WTC11 (cell line): Measurements from ENCODE around the gene JAKMIP3. TPM values are rescaled to one million over a fixed set of nuclear protein-coding genes. Genes with fewer than 3 reads are reported as not detected.

Experiments used
- ATAC-seq: fragments of 200-7000 bp; cut with Tn5 transposase; 2 replicates; pipeline ENCODE4 v1.10.0; 2021; ENCODE audit warnings: mild to moderate bottlenecking, moderate library complexity
- CTCF ChIA-PET: fragments of 300-600 bp; sonication (Branson Sonifier 250); formaldehyde crosslinking; loops from one replicate; lab custom pipeline; 2021; ENCODE audit warnings: antibody characterized with exemption; lab: Charles Lee
- POLR2A ChIA-PET: fragments of 350-600 bp; sonication (Branson Sonifier 250); formaldehyde crosslinking; loops from one replicate; lab custom pipeline; 2021; ENCODE audit warnings: antibody characterized with exemption; lab: Charles Lee
- DNase-seq: peaks from one replicate; pipeline ENCODE4 v3.0.0; 2021; ENCODE audit warnings: low spot score
- H3K27ac Mint-ChIP-seq: 2 replicates; pipeline ENCODE4 v1.8.0; 2021; ENCODE audit warnings: mixed read lengths
- H3K27me3 Mint-ChIP-seq: 2 replicates; pipeline ENCODE4 v1.8.0; 2021; ENCODE audit warnings: low read depth, mild to moderate bottlenecking, moderate library complexity, mixed read lengths
- H3K36me3 Mint-ChIP-seq: 2 replicates; pipeline ENCODE4 v1.8.0; 2021; ENCODE audit warnings: mixed read lengths
- H3K4me1 Mint-ChIP-seq: 2 replicates; pipeline ENCODE4 v1.8.0; 2022; ENCODE audit warnings: mixed read lengths
- H3K4me3 Mint-ChIP-seq: 2 replicates; pipeline ENCODE4 v1.8.0; 2021; ENCODE audit warnings: mild to moderate bottlenecking, moderate library complexity, mixed read lengths
- H3K9me3 Mint-ChIP-seq: 2 replicates; pipeline ENCODE4 v1.8.0; 2021; ENCODE audit warnings: mixed read lengths
- AFF4 ChIP-seq: sonication (generic); formaldehyde crosslinking; IDR thresholded peaks from 2 replicates; pipeline ENCODE4 v1.8.1; 2023; ENCODE audit warnings: mild to moderate bottlenecking, missing genetic modification reagents, borderline replicate concordance
- AR ChIP-seq: fragments of 250-450 bp; sonication (Bioruptor Pico); IDR thresholded peaks from 2 replicates; pipeline ENCODE4 v1.9.0; 2021; ENCODE audit warnings: mild to moderate bottlenecking
- ATF1 ChIP-seq: sonication (generic); formaldehyde crosslinking; IDR thresholded peaks from 2 replicates; pipeline ENCODE4 v1.8.1; 2023; ENCODE audit warnings: mild to moderate bottlenecking, moderate library complexity, missing genetic modification reagents
- CBFB ChIP-seq: sonication (generic); formaldehyde crosslinking; IDR thresholded peaks from 2 replicates; pipeline ENCODE4 v1.8.1; 2022; ENCODE audit warnings: mild to moderate bottlenecking, low read depth, missing genetic modification reagents
- E2F1 ChIP-seq: sonication (generic); formaldehyde crosslinking; IDR thresholded peaks from 2 replicates; pipeline ENCODE4 v1.8.0; 2022; ENCODE audit warnings: mild to moderate bottlenecking, missing genetic modification reagents
- ELF4 ChIP-seq: sonication (generic); formaldehyde crosslinking; IDR thresholded peaks from 2 replicates; pipeline ENCODE4 v1.8.1; 2022; ENCODE audit warnings: low read depth, mild to moderate bottlenecking, moderate library complexity, missing genetic modification reagents
- FOXP1 ChIP-seq: sonication (generic); formaldehyde crosslinking; IDR thresholded peaks from 2 replicates; pipeline ENCODE4 v1.8.0; 2022; ENCODE audit warnings: missing genetic modification reagents, mild to moderate bottlenecking, moderate library complexity, borderline replicate concordance
- MYBL2 ChIP-seq: sonication (generic); formaldehyde crosslinking; IDR thresholded peaks from 2 replicates; pipeline ENCODE4 v1.8.1; 2023; ENCODE audit warnings: mild to moderate bottlenecking, moderate library complexity, missing genetic modification reagents
- NFE2L1 ChIP-seq: sonication (generic); formaldehyde crosslinking; IDR thresholded peaks from 2 replicates; pipeline ENCODE4 v1.8.1; 2023; ENCODE audit warnings: missing genetic modification reagents
- OVOL2 ChIP-seq: fragments of 250-450 bp; sonication (Bioruptor Pico); IDR thresholded peaks from 2 replicates; pipeline ENCODE4 v1.9.0; 2021; ENCODE audit warnings: mild to moderate bottlenecking, borderline replicate concordance
- RELA ChIP-seq: sonication (generic); formaldehyde crosslinking; IDR thresholded peaks from 2 replicates; pipeline ENCODE4 v1.8.1; 2022; ENCODE audit warnings: missing genetic modification reagents, mild to moderate bottlenecking, borderline replicate concordance
- SMAD4 ChIP-seq: sonication (generic); formaldehyde crosslinking; IDR thresholded peaks from 2 replicates; pipeline ENCODE4 v1.8.0; 2022; ENCODE audit warnings: mild to moderate bottlenecking, missing genetic modification reagents
- TEAD4 ChIP-seq: sonication (generic); formaldehyde crosslinking; IDR thresholded peaks from 2 replicates; pipeline ENCODE4 v1.8.0; 2022; ENCODE audit warnings: mild to moderate bottlenecking, missing genetic modification reagents
- ZNF317 ChIP-seq: sonication (generic); formaldehyde crosslinking; IDR thresholded peaks from 2 replicates; pipeline ENCODE4 v1.8.1; 2023; ENCODE audit warnings: low read depth, mild to moderate bottlenecking, moderate library complexity, missing genetic modification reagents, borderline replicate concordance
- ZNF512 ChIP-seq: sonication (generic); formaldehyde crosslinking; IDR thresholded peaks from 2 replicates; pipeline ENCODE4 v1.8.1; 2022; ENCODE audit warnings: missing genetic modification reagents, borderline replicate concordance
- total RNA-seq: library from RNA; stranded (reverse); gene quantifications from 3 replicates; pipeline ENCODE4 v1.2.3, GENCODE V29; 2021
- TF ChIP-seq, protein P1 (sequence below): sonication (generic); formaldehyde crosslinking; IDR thresholded peaks from 2 replicates; pipeline ENCODE4 v1.8.1; 2023; ENCODE audit warnings: mild to moderate bottlenecking, missing genetic modification reagents, moderate library complexity
- TF ChIP-seq, protein P2 (sequence below): fragments of 250-450 bp; sonication (Bioruptor Pico); IDR thresholded peaks from 2 replicates; pipeline ENCODE4 v1.9.0; 2021; ENCODE audit warnings: moderate library complexity, mild to moderate bottlenecking, inconsistent platforms, borderline replicate concordance
- TF ChIP-seq, protein P3 (sequence below): sonication (generic); formaldehyde crosslinking; IDR thresholded peaks from 2 replicates; pipeline ENCODE4 v1.8.0; 2023; ENCODE audit warnings: missing genetic modification reagents, mild to moderate bottlenecking, borderline replicate concordance

JAKMIP3 gene
- total RNA-seq, 1 experiment from 2014 or later: 1.7 TPM

DNA sequence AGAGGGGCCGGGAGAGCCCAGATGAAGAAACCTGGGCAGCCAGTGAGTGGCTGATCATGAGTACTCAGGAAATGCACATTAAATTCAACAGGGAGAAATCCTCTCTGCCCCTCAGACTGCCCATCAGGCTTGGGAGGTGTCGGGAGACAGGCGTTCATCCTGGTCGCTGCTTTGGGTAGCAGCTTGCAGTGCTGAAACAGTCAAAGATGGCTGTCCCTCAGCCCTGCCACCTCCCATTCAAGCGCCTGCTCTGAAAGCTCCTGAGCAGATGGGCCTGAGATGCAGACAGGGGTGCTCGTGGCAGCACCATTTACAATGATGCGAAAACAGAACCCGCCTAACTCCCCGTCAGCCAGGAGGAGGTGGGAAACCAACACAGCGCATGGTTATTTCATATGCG lies 3.6 kb upstream of the JAKMIP3 start (continued):
- TF ChIP-seq ZNF512 (CRISPR knock-in tag) (no peak), OVOL2 (CRISPR knock-in tag) (no peak), RELA (no peak), SMAD4 (CRISPR knock-in tag) (no peak), MYBL2 (CRISPR knock-in tag) (no peak)
- TF ChIP-seq, protein P1, sequence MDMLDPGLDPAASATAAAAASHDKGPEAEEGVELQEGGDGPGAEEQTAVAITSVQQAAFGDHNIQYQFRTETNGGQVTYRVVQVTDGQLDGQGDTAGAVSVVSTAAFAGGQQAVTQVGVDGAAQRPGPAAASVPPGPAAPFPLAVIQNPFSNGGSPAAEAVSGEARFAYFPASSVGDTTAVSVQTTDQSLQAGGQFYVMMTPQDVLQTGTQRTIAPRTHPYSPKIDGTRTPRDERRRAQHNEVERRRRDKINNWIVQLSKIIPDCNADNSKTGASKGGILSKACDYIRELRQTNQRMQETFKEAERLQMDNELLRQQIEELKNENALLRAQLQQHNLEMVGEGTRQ (CRISPR knock-in tag): no peak
- TF ChIP-seq, all 79 proteins: peak for 0

GRCh38 chr10:132062641-132063390 lies 2.9 kb upstream of the JAKMIP3 start:
- no peak for DNase-seq
- ChIA-PET CTCF (no interaction called here), POLR2A (no interaction called here)
- peaks cover 6% of the 10 kb centered on the region for H3K36me3 Mint-ChIP-seq
- peaks cover 10% of the 10 kb centered on the region for H3K9me3 Mint-ChIP-seq
- 0 out of 2 replicates have a peak, but pooled peaks cover 4% of the 10 kb centered on the region for H3K27me3 Mint-ChIP-seq
- H3K4me1 Mint-ChIP-seq: peaks cover 29% of the 10 kb centered on the region
- no peak overlapping the region for H3K27ac Mint-ChIP-seq
- H3K4me3 Mint-ChIP-seq: no peak overlapping the region
- no peak for ATAC-seq
- TF ChIP-seq, protein P2, sequence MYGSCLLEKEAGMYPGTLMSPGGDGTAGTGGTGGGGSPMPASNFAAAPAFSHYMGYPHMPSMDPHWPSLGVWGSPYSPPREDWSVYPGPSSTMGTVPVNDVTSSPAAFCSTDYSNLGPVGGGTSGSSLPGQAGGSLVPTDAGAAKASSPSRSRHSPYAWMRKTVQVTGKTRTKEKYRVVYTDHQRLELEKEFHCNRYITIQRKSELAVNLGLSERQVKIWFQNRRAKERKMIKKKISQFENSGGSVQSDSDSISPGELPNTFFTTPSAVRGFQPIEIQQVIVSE: no peak
- no peak for TF ChIP-seq ATF1 (CRISPR knock-in tag)
- no peak for TF ChIP-seq AR (CRISPR knock-in tag)
- TF ChIP-seq ELF4 (CRISPR knock-in tag): no peak
- no peak for TF ChIP-seq E2F1
- TF ChIP-seq ZNF317 (CRISPR knock-in tag): no peak
- TF ChIP-seq, protein P3, sequence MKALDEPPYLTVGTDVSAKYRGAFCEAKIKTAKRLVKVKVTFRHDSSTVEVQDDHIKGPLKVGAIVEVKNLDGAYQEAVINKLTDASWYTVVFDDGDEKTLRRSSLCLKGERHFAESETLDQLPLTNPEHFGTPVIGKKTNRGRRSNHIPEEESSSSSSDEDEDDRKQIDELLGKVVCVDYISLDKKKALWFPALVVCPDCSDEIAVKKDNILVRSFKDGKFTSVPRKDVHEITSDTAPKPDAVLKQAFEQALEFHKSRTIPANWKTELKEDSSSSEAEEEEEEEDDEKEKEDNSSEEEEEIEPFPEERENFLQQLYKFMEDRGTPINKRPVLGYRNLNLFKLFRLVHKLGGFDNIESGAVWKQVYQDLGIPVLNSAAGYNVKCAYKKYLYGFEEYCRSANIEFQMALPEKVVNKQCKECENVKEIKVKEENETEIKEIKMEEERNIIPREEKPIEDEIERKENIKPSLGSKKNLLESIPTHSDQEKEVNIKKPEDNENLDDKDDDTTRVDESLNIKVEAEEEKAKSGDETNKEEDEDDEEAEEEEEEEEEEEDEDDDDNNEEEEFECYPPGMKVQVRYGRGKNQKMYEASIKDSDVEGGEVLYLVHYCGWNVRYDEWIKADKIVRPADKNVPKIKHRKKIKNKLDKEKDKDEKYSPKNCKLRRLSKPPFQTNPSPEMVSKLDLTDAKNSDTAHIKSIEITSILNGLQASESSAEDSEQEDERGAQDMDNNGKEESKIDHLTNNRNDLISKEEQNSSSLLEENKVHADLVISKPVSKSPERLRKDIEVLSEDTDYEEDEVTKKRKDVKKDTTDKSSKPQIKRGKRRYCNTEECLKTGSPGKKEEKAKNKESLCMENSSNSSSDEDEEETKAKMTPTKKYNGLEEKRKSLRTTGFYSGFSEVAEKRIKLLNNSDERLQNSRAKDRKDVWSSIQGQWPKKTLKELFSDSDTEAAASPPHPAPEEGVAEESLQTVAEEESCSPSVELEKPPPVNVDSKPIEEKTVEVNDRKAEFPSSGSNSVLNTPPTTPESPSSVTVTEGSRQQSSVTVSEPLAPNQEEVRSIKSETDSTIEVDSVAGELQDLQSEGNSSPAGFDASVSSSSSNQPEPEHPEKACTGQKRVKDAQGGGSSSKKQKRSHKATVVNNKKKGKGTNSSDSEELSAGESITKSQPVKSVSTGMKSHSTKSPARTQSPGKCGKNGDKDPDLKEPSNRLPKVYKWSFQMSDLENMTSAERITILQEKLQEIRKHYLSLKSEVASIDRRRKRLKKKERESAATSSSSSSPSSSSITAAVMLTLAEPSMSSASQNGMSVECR: no peak
- no peak for TF ChIP-seq TEAD4
- TF ChIP-seq AFF4 (CRISPR knock-in tag): no peak
- TF ChIP-seq NFE2L1: no peak
- no peak for TF ChIP-seq CBFB
- no peak for TF ChIP-seq FOXP1 (CRISPR knock-in tag)
